ENCODE results near the gene KLF14.

GRCh38 chr7:130777426-130777825 is 43.4 kb upstream of the KLF14 start:
- TF ChIP-seq, protein P1, sequence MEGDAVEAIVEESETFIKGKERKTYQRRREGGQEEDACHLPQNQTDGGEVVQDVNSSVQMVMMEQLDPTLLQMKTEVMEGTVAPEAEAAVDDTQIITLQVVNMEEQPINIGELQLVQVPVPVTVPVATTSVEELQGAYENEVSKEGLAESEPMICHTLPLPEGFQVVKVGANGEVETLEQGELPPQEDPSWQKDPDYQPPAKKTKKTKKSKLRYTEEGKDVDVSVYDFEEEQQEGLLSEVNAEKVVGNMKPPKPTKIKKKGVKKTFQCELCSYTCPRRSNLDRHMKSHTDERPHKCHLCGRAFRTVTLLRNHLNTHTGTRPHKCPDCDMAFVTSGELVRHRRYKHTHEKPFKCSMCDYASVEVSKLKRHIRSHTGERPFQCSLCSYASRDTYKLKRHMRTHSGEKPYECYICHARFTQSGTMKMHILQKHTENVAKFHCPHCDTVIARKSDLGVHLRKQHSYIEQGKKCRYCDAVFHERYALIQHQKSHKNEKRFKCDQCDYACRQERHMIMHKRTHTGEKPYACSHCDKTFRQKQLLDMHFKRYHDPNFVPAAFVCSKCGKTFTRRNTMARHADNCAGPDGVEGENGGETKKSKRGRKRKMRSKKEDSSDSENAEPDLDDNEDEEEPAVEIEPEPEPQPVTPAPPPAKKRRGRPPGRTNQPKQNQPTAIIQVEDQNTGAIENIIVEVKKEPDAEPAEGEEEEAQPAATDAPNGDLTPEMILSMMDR (conservative IDR thresholded peaks at IDR 0.05; ENCODE audit: low read depth, low read length): no peak
- TF ChIP-seq ELK1 (IDR thresholded peaks at IDR 0.05; ENCODE audit: borderline replicate concordance, low read depth, low read length): no peak
- TF ChIP-seq POLR2A (IDR thresholded peaks at IDR 0.05; ENCODE audit: low read depth, low read length): no peak
- no peak for TF ChIP-seq USF2 (IDR thresholded peaks at IDR 0.05; ENCODE audit: low read depth, low read length)
- TF ChIP-seq MAZ (IDR thresholded peaks at IDR 0.05; ENCODE audit: borderline replicate concordance, low read depth, low read length): no peak
- no peak for TF ChIP-seq RAD21 (IDR thresholded peaks at IDR 0.05; ENCODE audit: low read length)
- TF ChIP-seq RFX5 (IDR thresholded peaks at IDR 0.05; ENCODE audit: low read depth, low read length): no peak
- no peak for TF ChIP-seq SMC3 (IDR thresholded peaks at IDR 0.05; ENCODE audit: low read depth, low read length)
- no peak for TF ChIP-seq CEBPB (IDR thresholded peaks at IDR 0.05; ENCODE audit: low read depth, low read length)
- TF ChIP-seq CHD1 (IDR thresholded peaks at IDR 0.05; ENCODE audit: low read depth, low read length): no peak
